IMR-90 (cell line): ENCODE measurements around the gene MYH3. TPM values are rescaled to one million over a fixed set of nuclear protein-coding genes. Genes with fewer than 3 reads are reported as not detected.

Experiments
- ATAC-seq: fragments of 200-7000 bp; cut with Tn5 transposase; 2 replicates; pipeline ENCODE4 v1.9.1; 2020; ENCODE audit warnings: low read depth, mild to moderate bottlenecking, moderate library complexity
- BruUV-seq: library from RNA; stranded (reverse); fragments of 400-500 nt; replicated peaks from 2 replicates; lab custom pipeline; 2021; lab: Mats Ljungman, UMichigan
- CTCF ChIA-PET: fragments of 300-600 bp; formaldehyde crosslinking; extraction: SDS; loops from one replicate; lab custom pipeline; 2021; ENCODE audit warnings: antibody characterized with exemption; lab: Yijun Ruan, JAX
- POLR2A ChIA-PET: fragments of 300-600 bp; sonication (Branson Sonifier 250); formaldehyde crosslinking; loops from one replicate; lab custom pipeline; 2022; ENCODE audit warnings: antibody characterized with exemption; ENCODE audit not compliant: unreplicated experiment; lab: Charles Lee
- DNase-seq: peaks from one replicate; pipeline ENCODE4 v3.0.0; 2013
- H2AFZ ChIP-seq: replicated peaks from 2 replicates; pipeline ENCODE3; 2013; ENCODE audit warnings: low read length, mild to moderate bottlenecking; ENCODE audit not compliant: poor library complexity
- H2AK5ac ChIP-seq: 2 replicates; pipeline ENCODE4 v1.6.1; 2013; ENCODE audit warnings: low read depth, low read length, inconsistent platforms
- H2AK9ac ChIP-seq: replicated peaks from 2 replicates; pipeline ENCODE3; 2013; ENCODE audit warnings: mild to moderate bottlenecking, low read depth, low read length, moderate library complexity; ENCODE audit not compliant: poor library complexity
- H2BK120ac ChIP-seq: 2 replicates; pipeline ENCODE4 v1.6.1; 2013; ENCODE audit warnings: low read depth, low read length, inconsistent platforms
- H2BK15ac ChIP-seq: 3 replicates; pipeline ENCODE4 v1.6.1; 2013; ENCODE audit warnings: low read depth, low read length, inconsistent platforms
- H2BK20ac ChIP-seq: 2 replicates; pipeline ENCODE4 v1.6.1; 2013; ENCODE audit warnings: low read depth, mild to moderate bottlenecking, inconsistent platforms, low read length, moderate library complexity
- H2BK5ac ChIP-seq: 2 replicates; pipeline ENCODE4 v1.6.1; 2013; ENCODE audit warnings: mild to moderate bottlenecking, low read depth, low read length, inconsistent platforms; ENCODE audit not compliant: poor library complexity, severe bottlenecking
- H3K14ac ChIP-seq: replicated peaks from 2 replicates; pipeline ENCODE4 v1.6.1; 2013; ENCODE audit warnings: low read depth, low read length, inconsistent platforms
- H3K18ac ChIP-seq: 2 replicates; pipeline ENCODE4 v1.6.1; 2013; ENCODE audit warnings: low read depth, low read length, control low read depth
- H3K23ac ChIP-seq: 2 replicates; pipeline ENCODE4 v1.6.1; 2013; ENCODE audit warnings: low read depth, low read length, inconsistent platforms
- H3K27ac ChIP-seq: 2 replicates; pipeline ENCODE4 v1.5.1; 2013; ENCODE audit warnings: mild to moderate bottlenecking, control low read depth, low read length; ENCODE audit not compliant: insufficient read depth
- H3K27me3 ChIP-seq: 2 replicates; pipeline ENCODE4 v1.6.1; 2013; ENCODE audit warnings: low read length; ENCODE audit not compliant: control insufficient read depth, insufficient read depth
- H3K36me3 ChIP-seq: 2 replicates; pipeline ENCODE4 v1.6.1; 2013; ENCODE audit warnings: low read length, mixed read lengths; ENCODE audit not compliant: control insufficient read depth, insufficient read depth
- H3K4ac ChIP-seq: 2 replicates; pipeline ENCODE4 v1.6.1; 2013; ENCODE audit warnings: low read depth, low read length, inconsistent platforms
- H3K4me1 ChIP-seq: 2 replicates; pipeline ENCODE4 v1.6.1; 2013; ENCODE audit warnings: low read length, mixed read lengths; ENCODE audit not compliant: control insufficient read depth, insufficient read depth
- H3K4me2 ChIP-seq: 2 replicates; pipeline ENCODE4 v1.6.1; 2013; ENCODE audit warnings: low read depth, mild to moderate bottlenecking, control low read depth, low read length, moderate library complexity
- H3K4me3 ChIP-seq: 2 replicates; pipeline ENCODE4 v1.5.1; 2013; ENCODE audit warnings: low read depth, mild to moderate bottlenecking, control low read depth, low read length, moderate library complexity; ENCODE audit not compliant: insufficient read depth
- H3K56ac ChIP-seq: 2 replicates; pipeline ENCODE4 v1.6.1; 2013; ENCODE audit warnings: low read length, inconsistent platforms; ENCODE audit not compliant: insufficient read depth; ENCODE audit errors: extremely low read depth
- H3K79me1 ChIP-seq, 2 experiments: 2 replicates each; pipeline ENCODE4 v1.6.1; 2013; ENCODE audit warnings: low read length in 2 of 2, inconsistent platforms in 1 of 2, low read depth in 1 of 2
- H3K9ac ChIP-seq: 2 replicates; pipeline ENCODE4 v1.6.1; 2013; ENCODE audit warnings: low read depth, low read length, control low read depth
- H3K9me1 ChIP-seq: 2 replicates; pipeline ENCODE4 v1.6.1; 2013; ENCODE audit warnings: low read length, inconsistent platforms; ENCODE audit not compliant: insufficient read depth
- H3K9me3 ChIP-seq: 2 replicates; pipeline ENCODE4 v1.6.1; 2013; ENCODE audit warnings: low read length; ENCODE audit not compliant: control insufficient read depth, insufficient read depth
- H4K20me1 ChIP-seq: 2 replicates; pipeline ENCODE4 v1.6.1; 2013; ENCODE audit warnings: low read length, inconsistent platforms; ENCODE audit not compliant: insufficient read depth
- H4K5ac ChIP-seq: 2 replicates; pipeline ENCODE4 v1.6.1; 2013; ENCODE audit warnings: mild to moderate bottlenecking, low read depth, low read length, control low read depth
- H4K8ac ChIP-seq, 2 experiments: 2 replicates each; pipeline ENCODE4 v1.6.1; 2013; ENCODE audit warnings: low read depth in 2 of 2, low read length in 2 of 2, control low read depth in 1 of 2, inconsistent platforms in 1 of 2
- H4K91ac ChIP-seq: 2 replicates; pipeline ENCODE4 v1.6.1; 2013; ENCODE audit warnings: low read depth, low read length, inconsistent platforms; ENCODE audit not compliant: insufficient read depth
- BHLHE40 ChIP-seq: fragments of 150-350 bp; IDR thresholded peaks from 2 replicates; pipeline ENCODE4 v1.6.1; 2016; ENCODE audit warnings: mild to moderate bottlenecking, low read depth, low read length
- CEBPB ChIP-seq: IDR thresholded peaks from 2 replicates; pipeline ENCODE4 v1.6.1; 2012; ENCODE audit warnings: low read depth, low read length, improper control_type of control experiment
- CHD1 ChIP-seq: IDR thresholded peaks from 2 replicates; pipeline ENCODE4 v1.6.1; 2012; ENCODE audit warnings: low read depth, low read length, improper control_type of control experiment
- FOS ChIP-seq: fragments of 150-350 bp; IDR thresholded peaks from 2 replicates; pipeline ENCODE4 v1.6.1; 2016; ENCODE audit warnings: low read depth, low read length
- MAFK ChIP-seq: IDR thresholded peaks from 2 replicates; pipeline ENCODE4 v1.6.1; 2012; ENCODE audit warnings: low read depth, low read length, improper control_type of control experiment
- MAZ ChIP-seq: IDR thresholded peaks from 2 replicates; pipeline ENCODE4 v1.6.1; 2012; ENCODE audit warnings: low read depth, mild to moderate bottlenecking, low read length, improper control_type of control experiment, moderate library complexity, borderline replicate concordance
- MXI1 ChIP-seq: IDR thresholded peaks from 2 replicates; pipeline ENCODE4 v1.6.1; 2012; ENCODE audit warnings: low read depth, mild to moderate bottlenecking, low read length, moderate library complexity, borderline replicate concordance
- NFE2L2 ChIP-seq: fragments of 150-350 bp; IDR thresholded peaks from 2 replicates; pipeline ENCODE4 v1.6.1; 2016; ENCODE audit warnings: low read depth, mild to moderate bottlenecking, low read length
- POLR2A ChIP-seq: IDR thresholded peaks from 2 replicates; pipeline ENCODE4 v1.6.1; 2012; ENCODE audit warnings: mild to moderate bottlenecking, low read depth, low read length
- RAD21 ChIP-seq: IDR thresholded peaks from 2 replicates; pipeline ENCODE4 v1.6.1; 2012; ENCODE audit warnings: low read length, improper control_type of control experiment
- RCOR1 ChIP-seq: IDR thresholded peaks from 2 replicates; pipeline ENCODE4 v1.6.1; 2012; ENCODE audit warnings: mild to moderate bottlenecking, low read length, improper control_type of control experiment; ENCODE audit not compliant: insufficient replicate concordance
- RFX5 ChIP-seq: IDR thresholded peaks from 2 replicates; pipeline ENCODE4 v1.8.0; 2012; ENCODE audit warnings: low read depth, mild to moderate bottlenecking, low read length, moderate library complexity
- SMC3 ChIP-seq: fragments of 150-350 bp; IDR thresholded peaks from 2 replicates; pipeline ENCODE4 v1.6.1; 2016; ENCODE audit warnings: low read depth, mild to moderate bottlenecking, antibody characterized with exemption, low read length, moderate library complexity
- WGBS, 2 experiments: methylation state at CpG; one replicate each; pipeline versions ENCODE4 v1.1.5 to v1.1.7; 2013; ENCODE audit warnings: missing lambda C conversion rate in 2 of 2; ENCODE audit not compliant: insufficient read length in 1 of 2; ENCODE audit errors: extremely low coverage in 2 of 2; 5-methylcytosine and 5-hydroxymethylcytosine counted together
- dilution Hi-C: fragments of 300-500 bp; cut with HindIII; formaldehyde crosslinking; loops from one replicate; pipeline ENCODE4 v1.14.3; 2018; ENCODE audit warnings: low sequenced_read_pairs; ENCODE audit not compliant: unreplicated experiment
- in situ Hi-C: fragments of 300-500 bp; cut with MboI; formaldehyde crosslinking; loops from 3 replicates; pipeline ENCODE4 v1.14.3; 2019; ENCODE audit warnings: low sequenced_read_pairs, inconsistent platforms, mixed read lengths
- intact Hi-C: fragments of 100-400 bp; cut with micrococcal nuclease; formaldehyde crosslinking; loops from 2 replicates; pipeline ENCODE4 v1.10.0; 2022
- polyA plus RNA-seq, 3 experiments: library from polyadenylated mRNA; depleted of rRNA; stranded (reverse); fragments of >200 nt; gene quantifications; 2 replicates each; pipeline ENCODE4 v1.2.3, GENCODE V29; 2012; ENCODE audit warnings: low replicate concordance in 1 of 3
- total RNA-seq: library from RNA; depleted of rRNA; stranded (reverse); fragments of >200 nt; gene quantifications from 2 replicates; pipeline ENCODE4 v1.2.3, GENCODE V29; 2012
- TF ChIP-seq, protein P1 (sequence below): fragments of 150-350 bp; IDR thresholded peaks from 2 replicates; pipeline ENCODE4 v1.6.1; 2016; ENCODE audit warnings: low read depth, mild to moderate bottlenecking, low read length, moderate library complexity, borderline replicate concordance
- TF ChIP-seq, protein P2 (sequence below): fragments of 150-350 bp; IDR thresholded peaks from 2 replicates; pipeline ENCODE4 v1.6.1; 2017; ENCODE audit warnings: mild to moderate bottlenecking, antibody characterized with exemption, low read length, low read depth
- TF ChIP-seq, protein P3 (sequence below): conservative IDR thresholded peaks from 2 replicates; pipeline ENCODE4 v1.5.1; 2012; ENCODE audit warnings: mild to moderate bottlenecking, low read depth, low read length, improper control_type of control experiment

MYH3 gene
- total and polyA plus RNA-seq, 2 of the 4 experiments (the other 2 are of a cell fraction): 0.54 to 0.63 TPM

DNA sequence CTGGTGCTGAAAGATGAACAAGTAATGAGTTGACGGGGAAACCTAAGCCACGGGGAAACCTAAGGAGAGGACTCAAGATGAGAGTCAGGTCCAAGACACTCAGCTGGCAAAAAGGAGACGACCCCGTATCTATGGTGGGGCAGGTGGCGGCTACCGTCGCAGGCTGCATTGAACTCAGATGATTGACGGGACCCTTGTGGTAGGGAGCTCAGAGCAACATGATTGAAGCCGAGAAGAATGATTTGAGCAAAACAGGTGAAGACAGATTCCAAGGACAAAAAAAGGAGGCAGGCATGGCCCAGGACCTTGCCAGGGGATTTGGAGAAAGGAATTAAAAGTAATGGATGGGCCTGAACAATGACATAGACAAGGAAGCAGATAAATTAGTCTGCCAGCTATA lies 7.5 kb upstream of the MYH3 start:
- CTCF ChIA-PET: no interaction called here

More for the DNA sequence above, 7.5 kb upstream of the MYH3 start:
- Histone ChIP-seq H3K4ac (no peak overlapping the region), H4K5ac (no peak overlapping the region), H2BK5ac (no peak overlapping the region), H4K8ac (no peak overlapping the region), H3K9me1 (peaks cover under 1% of the 10 kb centered on the region; the same call in 1 of the 2 replicates), H2AK5ac (no peak overlapping the region), H3K4me2 (no peak overlapping the region), H3K23ac (no peak overlapping the region), H3K9me3 (no peaks in the 10 kb centered on the region), H3K14ac (no peak overlapping the region), H2AFZ (no peak overlapping the region), H2AK9ac (no peak overlapping the region), H3K18ac (no peak overlapping the region), H3K56ac (no peak overlapping the region), H2BK15ac (no peak overlapping the region), H3K4me3 (no peak overlapping the region), H3K4me1 (peaks cover 5% of the 10 kb centered on the region), H4K20me1 (no peaks in the 10 kb centered on the region), H3K27me3 (no peaks in the 10 kb centered on the region), H3K27ac (no peak overlapping the region), H2BK20ac (no peak overlapping the region), H4K91ac (no peak overlapping the region), H3K79me1 (no peaks in the 10 kb centered on the region), H2BK120ac (no peak overlapping the region), H3K36me3 (no peaks in the 10 kb centered on the region), H3K9ac (no peak overlapping the region)
- ATAC-seq (no peak), DNase-seq (no peak)
- no TSS peak for BruUV-seq
- intact Hi-C loops: no loop called here
- TF ChIP-seq NFE2L2: no peak
- TF ChIP-seq, protein P1, sequence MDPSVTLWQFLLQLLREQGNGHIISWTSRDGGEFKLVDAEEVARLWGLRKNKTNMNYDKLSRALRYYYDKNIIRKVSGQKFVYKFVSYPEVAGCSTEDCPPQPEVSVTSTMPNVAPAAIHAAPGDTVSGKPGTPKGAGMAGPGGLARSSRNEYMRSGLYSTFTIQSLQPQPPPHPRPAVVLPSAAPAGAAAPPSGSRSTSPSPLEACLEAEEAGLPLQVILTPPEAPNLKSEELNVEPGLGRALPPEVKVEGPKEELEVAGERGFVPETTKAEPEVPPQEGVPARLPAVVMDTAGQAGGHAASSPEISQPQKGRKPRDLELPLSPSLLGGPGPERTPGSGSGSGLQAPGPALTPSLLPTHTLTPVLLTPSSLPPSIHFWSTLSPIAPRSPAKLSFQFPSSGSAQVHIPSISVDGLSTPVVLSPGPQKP: no peak
- no peak for TF ChIP-seq MXI1
- no peak for TF ChIP-seq FOS
- TF ChIP-seq, protein P2, sequence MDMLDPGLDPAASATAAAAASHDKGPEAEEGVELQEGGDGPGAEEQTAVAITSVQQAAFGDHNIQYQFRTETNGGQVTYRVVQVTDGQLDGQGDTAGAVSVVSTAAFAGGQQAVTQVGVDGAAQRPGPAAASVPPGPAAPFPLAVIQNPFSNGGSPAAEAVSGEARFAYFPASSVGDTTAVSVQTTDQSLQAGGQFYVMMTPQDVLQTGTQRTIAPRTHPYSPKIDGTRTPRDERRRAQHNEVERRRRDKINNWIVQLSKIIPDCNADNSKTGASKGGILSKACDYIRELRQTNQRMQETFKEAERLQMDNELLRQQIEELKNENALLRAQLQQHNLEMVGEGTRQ: no peak
- TF ChIP-seq MAZ: no peak
- no peak for TF ChIP-seq CEBPB
- TF ChIP-seq RCOR1: no peak
- TF ChIP-seq SMC3: no peak
- no peak for TF ChIP-seq POLR2A
- no peak for TF ChIP-seq RFX5
- no peak for TF ChIP-seq BHLHE40
- no peak for TF ChIP-seq RAD21
- TF ChIP-seq CHD1: no peak
- TF ChIP-seq MAFK: no peak
- TF ChIP-seq, protein P3, sequence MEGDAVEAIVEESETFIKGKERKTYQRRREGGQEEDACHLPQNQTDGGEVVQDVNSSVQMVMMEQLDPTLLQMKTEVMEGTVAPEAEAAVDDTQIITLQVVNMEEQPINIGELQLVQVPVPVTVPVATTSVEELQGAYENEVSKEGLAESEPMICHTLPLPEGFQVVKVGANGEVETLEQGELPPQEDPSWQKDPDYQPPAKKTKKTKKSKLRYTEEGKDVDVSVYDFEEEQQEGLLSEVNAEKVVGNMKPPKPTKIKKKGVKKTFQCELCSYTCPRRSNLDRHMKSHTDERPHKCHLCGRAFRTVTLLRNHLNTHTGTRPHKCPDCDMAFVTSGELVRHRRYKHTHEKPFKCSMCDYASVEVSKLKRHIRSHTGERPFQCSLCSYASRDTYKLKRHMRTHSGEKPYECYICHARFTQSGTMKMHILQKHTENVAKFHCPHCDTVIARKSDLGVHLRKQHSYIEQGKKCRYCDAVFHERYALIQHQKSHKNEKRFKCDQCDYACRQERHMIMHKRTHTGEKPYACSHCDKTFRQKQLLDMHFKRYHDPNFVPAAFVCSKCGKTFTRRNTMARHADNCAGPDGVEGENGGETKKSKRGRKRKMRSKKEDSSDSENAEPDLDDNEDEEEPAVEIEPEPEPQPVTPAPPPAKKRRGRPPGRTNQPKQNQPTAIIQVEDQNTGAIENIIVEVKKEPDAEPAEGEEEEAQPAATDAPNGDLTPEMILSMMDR: no peak
- dilution Hi-C loops: no loop called here
- POLR2A ChIA-PET: no interaction called here
- WGBS, 2 experiments: 95% methylated on average over 7 of the region's 9 CpGs; no CpG with 5 or more reads in 1 of the 2 experiments
- in situ Hi-C loops: loop anchor here (10.0 to 25.0 kb wide), 2 partner anchors 60 to 1323 kb away; partner anchors contain the start of gene ZNF18
